ENCODE measurements around the gene IKBKE. TPM values are rescaled to one million over a fixed set of nuclear protein-coding genes. Genes with fewer than 3 reads are reported as not detected.

The IKBKE gene
- total and polyA plus RNA-seq, 2 of the 8 experiments (the other 6 are each of a cell fraction or from before 2014, with no cell fraction given): 8.6 to 12.0 TPM

GRCh38 chr1:206502812-206503211 is 32.5 kb downstream of the IKBKE start:
- Histone ChIP-seq H2AK5ac (ENCODE audit: low read depth, low read length) (no peak overlapping the region), H2BK12ac (ENCODE audit: low read depth, low read length) (no peak overlapping the region), H4K8ac (ENCODE audit: extremely low read depth, insufficient read depth, low read length) (no peak overlapping the region), H2BK5ac (ENCODE audit: low read depth, low read length) (no peak overlapping the region), H3K9me3 (ENCODE audit: insufficient read depth in 2 of 2, low read depth in 1 of 2, low read length in 1 of 2) (no peaks in the 10 kb centered on the region), H3K18ac (ENCODE audit: extremely low read depth, low read length) (no peak overlapping the region), H3K23me2 (ENCODE audit: low read depth, low read length) (peaks cover 5% of the 10 kb centered on the region; the same call in 1 of the 2 replicates), H3K79me1 (ENCODE audit: low read depth, low read length) (no peaks in the 10 kb centered on the region), H3K14ac (ENCODE audit: insufficient read length) (no peak overlapping the region), H3K4me3 (ENCODE audit: extremely low read depth in 1 of 4, insufficient read depth in 2 of 4, low read depth in 3 of 4, low read length in 4 of 4) (no peak overlapping the region), H3K4ac (replicated peaks; ENCODE audit: insufficient read length, low read depth, low read length) (no peak overlapping the region), H2AFZ (ENCODE audit: low read length) (no peak overlapping the region), H3K23ac (ENCODE audit: insufficient read length) (no peak overlapping the region), H2BK120ac (replicated peaks; ENCODE audit: low read depth, low read length) (no peak overlapping the region), H3K4me2 (ENCODE audit: insufficient read depth in 1 of 2, low read depth in 2 of 2, low read length in 2 of 2) (no peak overlapping the region), H3K4me1 (replicated peaks in 1 of 4; ENCODE audit: control insufficient read depth in 3 of 4, insufficient read depth in 4 of 4, low read length in 3 of 4) (peaks cover 0 to 5% (median 2%) of the 10 kb centered on the region in 4 experiments; a peak in 3 of 7 replicates), H4K91ac (replicated peaks; ENCODE audit: insufficient read length, low read length) (no peak overlapping the region), H3K56ac (replicated peaks; ENCODE audit: insufficient read length, low read depth, low read length) (no peak overlapping the region), H3K27me3 (replicated peaks in 1 of 4; ENCODE audit: control insufficient read depth in 3 of 4, extremely low read depth in 1 of 4, insufficient read depth in 3 of 4, low read length in 3 of 4) (peaks cover 13 to 30% (median 27%) of the 10 kb centered on the region in 4 experiments), H3K9ac (replicated peaks in 1 of 4; ENCODE audit: extremely low read depth in 1 of 4, low read depth in 3 of 4, low read length in 3 of 4) (no peak overlapping the region), H4K20me1 (replicated peaks in 1 of 2; ENCODE audit: control insufficient read depth in 1 of 2, insufficient read depth in 2 of 2, low read length in 2 of 2) (no peaks in the 10 kb centered on the region), H2BK15ac (ENCODE audit: low read length) (no peak overlapping the region), H3K79me2 (ENCODE audit: control insufficient read depth in 1 of 2, insufficient read depth in 2 of 2, low read length in 2 of 2) (no peaks in the 10 kb centered on the region), H2BK20ac (ENCODE audit: low read length) (no peak overlapping the region), H3K36me3 (ENCODE audit: control insufficient read depth in 2 of 4, insufficient read depth in 4 of 4, low read length in 3 of 4) (no peaks in the 10 kb centered on the region), H4K5ac (ENCODE audit: insufficient read length, low read depth, low read length) (no peak overlapping the region), H3K27ac (ENCODE audit: low read depth, low read length) (no peak overlapping the region)
- FAIRE-seq (no peak), DNase-seq (ENCODE audit: low read depth in 1 of 2, low spot score in 2 of 2) (no peak)
- CTCF ChIA-PET (ENCODE audit: partially characterized antibody): interaction anchor here (1.0 to 13.3 kb wide), 7 partner anchors 10 to 110 kb away, joined by 3 to 167 read pairs (median 6); partner anchors contain the start of gene EIF2D
- 83% methylated on average over 1 of the region's 1 CpG; no CpG with 5 or more reads in 1 of the 2 experiments for WGBS, 2 experiments (ENCODE audit: extremely low coverage in 1 of 2, insufficient coverage in 1 of 2, insufficient read length in 1 of 2, insufficient replicate concordance in 2 of 2, low coverage in 1 of 2, low lambda C conversion rate in 2 of 2, missing lambda C conversion rate in 1 of 2)
- POLR2A ChIA-PET (ENCODE audit: partially characterized antibody): no interaction called here
- TF ChIP-seq CTBP2 (IDR thresholded peaks at IDR 0.05; ENCODE audit: borderline replicate concordance, insufficient read depth, insufficient read length, low read length) (no peak), SIRT6 (IDR thresholded peaks at IDR 0.05; ENCODE audit: low read length) (no peak), SP4 (IDR thresholded peaks at IDR 0.05; ENCODE audit: low read length) (no peak), CEBPB (IDR thresholded peaks at IDR 0.05; ENCODE audit: low read depth, low read length) (no peak), NANOG (IDR thresholded peaks at IDR 0.05; ENCODE audit: insufficient read depth, low read depth, low read length, poor library complexity, severe bottlenecking) (no peak), FOSL1 (IDR thresholded peaks at IDR 0.05; ENCODE audit: insufficient read depth, low read depth, low read length) (no peak), PHF8 (conservative IDR thresholded peaks at IDR 0.05; ENCODE audit: low read depth, low read length) (no peak), RXRA (IDR thresholded peaks at IDR 0.05; ENCODE audit: insufficient read depth, low read depth, low read length) (no peak), TAF7 (optimal IDR thresholded peaks at IDR 0.05; ENCODE audit: borderline replicate concordance, low read depth, low read length) (no peak), KDM4A (IDR thresholded peaks at IDR 0.05; ENCODE audit: low read depth, low read length, severe bottlenecking) (no peak), JUN (IDR thresholded peaks at IDR 0.05; ENCODE audit: low read depth, low read length) (no peak), MAFK (IDR thresholded peaks at IDR 0.05; ENCODE audit: low read depth, low read length) (no peak), CBX5 (IDR thresholded peaks at IDR 0.05; ENCODE audit: low read depth, low read length) (no peak)

All from H1 (cell line).